MM.1S (cell line): ENCODE results near the gene DCTN2.
"Not testable (repeated sequence)": the region's sequence is repeated elsewhere in the genome, so short reads cannot be mapped to it uniquely, and the experiment has no call there.

Experiments used
- CTCF ChIP-seq: fragments of 300-600 bp; sonication (generic); IDR thresholded peaks from 2 replicates; pipeline ENCODE4 v1.5.1; 2016; ENCODE audit warnings: antibody characterized with exemption, low read length, mixed read lengths
- EZH2 ChIP-seq: fragments of 300-600 bp; sonication (generic); optimal IDR thresholded peaks from 2 replicates; pipeline ENCODE3; 2017; ENCODE audit warnings: low read depth, mild to moderate bottlenecking, antibody characterized with exemption, low read length, mixed read lengths
- EZH2phosphoT487 ChIP-seq: fragments of 300-600 bp; sonication (generic); IDR thresholded peaks from 2 replicates; pipeline ENCODE4 v1.6.1; 2018; ENCODE audit warnings: antibody characterized with exemption, low read length

- TF ChIP-seq CTCF, EZH2phosphoT487, EZH2: not testable (repeated sequence)
These were observed 44.6 kb downstream of the DCTN2 start for GRCh38 chr12:57502311-57502969.
